ENCODE results near the gene PSMG2.

PSMG2 gene

DNA sequence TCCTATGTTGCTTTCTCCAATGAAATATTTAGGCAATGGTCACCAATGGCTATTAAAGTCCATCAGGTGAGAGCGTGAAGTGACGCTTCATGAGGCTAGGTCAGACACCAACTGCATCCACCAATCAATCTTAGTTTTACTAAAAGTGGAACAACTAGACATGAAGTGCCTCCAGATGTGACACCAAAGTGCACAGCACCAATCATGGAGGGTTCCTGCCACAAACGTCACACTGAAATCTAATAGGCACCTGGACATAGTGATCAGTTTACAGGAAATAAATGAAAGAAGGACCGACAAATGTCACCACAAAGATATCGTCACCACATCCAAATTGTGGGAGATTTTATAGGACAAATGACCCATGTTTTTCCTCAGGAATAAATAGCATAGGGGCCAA is 70.5 kb downstream of the PSMG2 start:
- Histone ChIP-seq H3K4me3 (no peak overlapping the region), H3K27ac (no peak overlapping the region)
- DNase-seq (ENCODE audit: low spot score): peak; percentile 4
- TF ChIP-seq, protein P1, sequence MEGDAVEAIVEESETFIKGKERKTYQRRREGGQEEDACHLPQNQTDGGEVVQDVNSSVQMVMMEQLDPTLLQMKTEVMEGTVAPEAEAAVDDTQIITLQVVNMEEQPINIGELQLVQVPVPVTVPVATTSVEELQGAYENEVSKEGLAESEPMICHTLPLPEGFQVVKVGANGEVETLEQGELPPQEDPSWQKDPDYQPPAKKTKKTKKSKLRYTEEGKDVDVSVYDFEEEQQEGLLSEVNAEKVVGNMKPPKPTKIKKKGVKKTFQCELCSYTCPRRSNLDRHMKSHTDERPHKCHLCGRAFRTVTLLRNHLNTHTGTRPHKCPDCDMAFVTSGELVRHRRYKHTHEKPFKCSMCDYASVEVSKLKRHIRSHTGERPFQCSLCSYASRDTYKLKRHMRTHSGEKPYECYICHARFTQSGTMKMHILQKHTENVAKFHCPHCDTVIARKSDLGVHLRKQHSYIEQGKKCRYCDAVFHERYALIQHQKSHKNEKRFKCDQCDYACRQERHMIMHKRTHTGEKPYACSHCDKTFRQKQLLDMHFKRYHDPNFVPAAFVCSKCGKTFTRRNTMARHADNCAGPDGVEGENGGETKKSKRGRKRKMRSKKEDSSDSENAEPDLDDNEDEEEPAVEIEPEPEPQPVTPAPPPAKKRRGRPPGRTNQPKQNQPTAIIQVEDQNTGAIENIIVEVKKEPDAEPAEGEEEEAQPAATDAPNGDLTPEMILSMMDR (IDR thresholded peaks at IDR 0.05): no peak

DNA sequence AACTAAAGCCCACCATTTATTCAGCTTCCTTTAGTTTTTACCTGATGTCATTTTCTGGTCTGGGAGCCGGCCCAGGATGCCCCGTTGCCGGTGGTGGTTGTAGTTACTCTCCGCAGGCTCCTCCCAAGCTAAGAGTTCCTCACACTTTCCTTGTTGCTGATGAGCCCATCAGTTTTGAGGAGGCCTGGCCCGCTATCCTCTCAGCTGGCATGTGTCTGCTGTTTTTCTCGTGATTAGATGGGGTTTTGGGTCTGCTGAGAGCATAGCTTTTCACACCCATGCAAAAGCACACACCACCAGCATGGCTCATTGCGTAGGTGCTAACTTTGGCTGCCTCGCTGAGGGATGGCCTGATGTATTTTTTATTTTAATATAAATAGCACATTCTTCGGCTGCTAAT is 72.1 kb downstream of the PSMG2 start:
- H3K27ac ChIP-seq: no peak overlapping the region
- no peak for DNase-seq (ENCODE audit: low spot score)
- TF ChIP-seq, protein P1 (IDR thresholded peaks at IDR 0.05): no peak
- H3K4me3 ChIP-seq: no peak overlapping the region

Measured in coronary artery (tissue), 2 donors.